RKO (cell line): ENCODE data around the gene BRSK2.

Experiments
- DNase-seq: peaks from one replicate; pipeline ENCODE4 v3.0.0-alpha.2; 2016; ENCODE audit warnings: low spot score

The BRSK2 gene

GRCh38 chr11:1483445-1483961, 93.8 kb downstream of the BRSK2 start:
- no peak for DNase-seq

GRCh38 chr11:1484061-1484671, 94.4 kb downstream of the BRSK2 start:
- DNase-seq = no peak

GRCh38 chr11:1484695-1485503, 95.2 kb downstream of the BRSK2 start:
- DNase-seq = no peak

GRCh38 chr11:1485504-1485885, 95.8 kb downstream of the BRSK2 start:
- DNase-seq = no peak

GRCh38 chr11:1486054-1486825, 96.5 kb downstream of the BRSK2 start, which contains the start of gene MOB2:
MOB2 (minus strand) TSS chr11:1486779; CDS start chr11:1486556, 223 bp downstream.
- no peak for DNase-seq

- DNase-seq = no peak
These were observed 97.5 kb downstream of the BRSK2 start for GRCh38 chr11:1487091-1487850.

- DNase-seq = no peak
These were observed 98.3 kb downstream of the BRSK2 start for GRCh38 chr11:1487851-1488574.

GRCh38 chr11:1488575-1489180, 98.9 kb downstream of the BRSK2 start:
- no peak for DNase-seq

GRCh38 chr11:1490651-1491050, 100.9 kb downstream of the BRSK2 start:
- no peak for DNase-seq

- no peak for DNase-seq
These were observed 101.6 kb downstream of the BRSK2 start for GRCh38 chr11:1491379-1491778.

- no peak for DNase-seq
These were observed 104.0 kb downstream of the BRSK2 start for GRCh38 chr11:1493650-1494244.

- DNase-seq = no peak
These were observed 104.9 kb downstream of the BRSK2 start for GRCh38 chr11:1494650-1495049.

- DNase-seq = no peak
These were observed 106.5 kb downstream of the BRSK2 start for GRCh38 chr11:1496091-1496760.

- no peak for DNase-seq
These were observed 107.0 kb downstream of the BRSK2 start for GRCh38 chr11:1496761-1497095.

- DNase-seq = no peak
These were observed 107.9 kb downstream of the BRSK2 start for GRCh38 chr11:1497600-1497999.

GRCh38 chr11:1498262-1498661, 108.5 kb downstream of the BRSK2 start:
- no peak for DNase-seq

GRCh38 chr11:1499261-1499890, 109.6 kb downstream of the BRSK2 start:
- DNase-seq = no peak

GRCh38 chr11:1499899-1500298, 110.2 kb downstream of the BRSK2 start:
- DNase-seq = no peak
